Common myeloid progenitor, CD34-positive (primary cell): ENCODE measurements around the gene PCED1B.
"Not testable (repeated sequence)": the region's sequence is repeated elsewhere in the genome, so short reads cannot be mapped to it uniquely, and the experiment has no call there.

ENCODE experiments used
- CTCF ChIA-PET: fragments of 350-600 bp; sonication (Branson Sonifier 250); formaldehyde crosslinking; loops from one replicate; lab custom pipeline; 2021; ENCODE audit warnings: antibody characterized with exemption; lab: Charles Lee
- POLR2A ChIA-PET: fragments of 350-600 bp; sonication (Branson Sonifier 250); formaldehyde crosslinking; loops from one replicate; lab custom pipeline; 2021; ENCODE audit warnings: antibody characterized with exemption; lab: Charles Lee
- DNase-seq, 3 donors: peaks; one replicate each; pipeline versions ENCODE4 v3.0.0 to v3.0.0-alpha.2; 2013
- H3K27ac ChIP-seq, 2 experiments: 1 replicate in 1 of 2; 2 replicates in 1 of 2; pipeline ENCODE4 v1.7.0; 2013; ENCODE audit warnings: inconsistent platforms in 2 of 2, low read length in 2 of 2, mild to moderate bottlenecking in 2 of 2, low read depth in 1 of 2, moderate library complexity in 1 of 2; ENCODE audit not compliant: severe bottlenecking in 2 of 2, insufficient read depth in 1 of 2, poor library complexity in 1 of 2
- H3K27me3 ChIP-seq, 5 experiments: replicated peaks in 2 of 5; 1 replicate in 3 of 5; 2 replicates in 2 of 5; pipeline versions ENCODE4 v1.6.1 to v1.7.0; 2013; ENCODE audit warnings: low read length in 4 of 5, mild to moderate bottlenecking in 2 of 5, moderate library complexity in 2 of 5, inconsistent platforms in 1 of 5; ENCODE audit not compliant: insufficient read depth in 5 of 5, control insufficient read depth in 4 of 5
- H3K36me3 ChIP-seq, 4 experiments: 1 replicate in 2 of 4; 2 replicates in 2 of 4; pipeline versions ENCODE4 v1.6.1 to v1.7.0; 2013; ENCODE audit warnings: low read length in 3 of 4, control low read depth in 1 of 4, mild to moderate bottlenecking in 1 of 4; ENCODE audit not compliant: control insufficient read depth in 4 of 4, insufficient read depth in 4 of 4
- H3K4me1 ChIP-seq, 4 experiments: 1 replicate in 3 of 4; 2 replicates in 1 of 4; pipeline versions ENCODE4 v1.6.1 to v1.7.1; 2013; ENCODE audit warnings: low read length in 3 of 4, mild to moderate bottlenecking in 3 of 4, control low read depth in 1 of 4, inconsistent platforms in 1 of 4, moderate library complexity in 1 of 4; ENCODE audit not compliant: control insufficient read depth in 4 of 4, insufficient read depth in 4 of 4; ENCODE audit errors: control extremely low read depth in 1 of 4
- H3K4me3 ChIP-seq, 7 experiments: 1 replicate in 4 of 7; 2 replicates in 3 of 7; pipeline versions ENCODE4 v1.5.1 to v1.7.0; 2013; ENCODE audit warnings: mild to moderate bottlenecking in 7 of 7, low read length in 6 of 7, moderate library complexity in 6 of 7, inconsistent platforms in 2 of 7, low read depth in 2 of 7, control low read depth in 1 of 7; ENCODE audit not compliant: insufficient read depth in 4 of 7, control insufficient read depth in 1 of 7; ENCODE audit errors: extremely low read depth in 1 of 7
- H3K9me3 ChIP-seq, 5 experiments: 1 replicate in 4 of 5; 2 replicates in 1 of 5; pipeline versions ENCODE4 v1.6.1 to v1.7.1; 2013; ENCODE audit warnings: low read length in 4 of 5, mild to moderate bottlenecking in 2 of 5, inconsistent platforms in 1 of 5, low read depth in 1 of 5, moderate library complexity in 1 of 5; ENCODE audit not compliant: control insufficient read depth in 4 of 5, insufficient read depth in 2 of 5; ENCODE audit errors: control extremely low read depth in 1 of 5
- WGBS: methylation state at CpG from one replicate; pipeline ENCODE4 v1.1.5; 2013; ENCODE audit not compliant: insufficient coverage; 5-methylcytosine and 5-hydroxymethylcytosine counted together

PCED1B gene

DNA sequence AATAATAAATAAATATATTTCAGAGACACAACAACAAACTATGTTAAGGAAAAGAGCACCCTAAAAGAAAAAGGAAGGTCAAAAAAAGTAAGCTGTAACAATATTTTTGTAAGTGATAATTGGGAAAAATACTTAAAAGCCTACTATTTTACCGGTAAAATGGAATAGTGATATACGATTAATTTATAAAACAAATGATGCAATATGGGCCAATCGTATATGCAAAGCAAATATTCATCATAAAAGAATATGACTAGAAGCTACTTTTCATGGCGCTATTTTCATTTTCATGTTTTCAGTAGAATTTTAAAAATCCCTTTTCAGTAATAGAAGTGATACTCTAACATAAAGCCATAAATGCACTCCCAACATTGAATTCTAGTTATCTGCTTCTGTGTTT, 131.4 kb downstream of the PCED1B start:
- Histone ChIP-seq H3K27me3 (no peaks in the 10 kb centered on the region), H3K27ac (no peak overlapping the region), H3K4me1 (peaks cover 19 to 69% (median 37%) of the 10 kb centered on the region in 4 experiments), H3K36me3 (no peaks in the 10 kb centered on the region), H3K4me3 (no peak overlapping the region), H3K9me3 (no peaks in the 10 kb centered on the region)
- 100% methylated on average over 1 of the region's 4 CpGs for WGBS
- ChIA-PET POLR2A (no interaction called here), CTCF (no interaction called here)
- no peak for DNase-seq

DNA sequence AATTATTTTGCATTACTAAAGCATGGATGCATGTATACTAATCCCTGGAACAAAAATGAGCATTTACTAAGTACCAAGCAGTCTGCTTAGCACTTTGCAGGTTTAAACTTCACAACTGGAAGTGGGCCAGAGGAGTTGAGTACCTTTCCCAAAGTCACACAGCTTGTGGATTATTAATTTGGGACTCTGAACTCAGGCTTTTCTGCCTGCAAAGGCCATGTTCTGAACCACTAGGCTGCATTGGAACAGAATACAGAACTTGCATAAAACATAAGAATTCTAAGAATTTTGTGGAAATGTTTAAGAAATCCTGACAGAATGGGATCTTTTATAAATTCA, 133.2 kb downstream of the PCED1B start:
- no peak for DNase-seq
- Histone ChIP-seq H3K27ac (no peak overlapping the region), H3K27me3 (no peaks in the 10 kb centered on the region), H3K4me1 (peaks cover 12 to 69% (median 30%) of the 10 kb centered on the region in 4 experiments), H3K36me3 (no peaks in the 10 kb centered on the region), H3K9me3 (no peaks in the 10 kb centered on the region), H3K4me3 (no peak overlapping the region)
- POLR2A ChIA-PET, result no interaction called here
- CTCF ChIA-PET, result interaction anchor here (1.0 to 1.5 kb wide), 2 partner anchors 11 to 180 kb away, joined by 3 to 5 read pairs; no protein-coding TSS in a partner anchor

DNA sequence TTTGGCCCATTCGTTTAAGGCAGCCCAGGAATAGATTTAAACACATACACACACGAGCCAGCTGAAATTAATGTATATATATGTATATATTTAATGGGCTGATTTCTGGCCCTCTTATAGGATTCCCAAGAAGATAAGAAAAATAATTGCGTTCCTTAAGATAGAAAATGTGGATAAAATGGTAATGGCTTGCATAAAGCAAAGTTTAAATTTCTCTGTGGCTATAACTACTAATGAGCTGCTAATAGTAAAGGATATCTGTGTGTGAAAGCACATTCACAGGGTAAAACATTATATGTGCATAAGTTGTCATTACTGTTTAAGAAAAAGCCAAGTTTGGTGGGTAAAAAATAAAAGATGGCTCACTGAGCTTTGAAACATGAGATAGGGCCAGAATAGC, 134.0 kb downstream of the PCED1B start:
- Histone ChIP-seq H3K9me3 (no peaks in the 10 kb centered on the region), H3K4me1 (peaks cover 6 to 69% (median 23%) of the 10 kb centered on the region in 4 experiments), H3K27ac (no peak overlapping the region), H3K36me3 (no peaks in the 10 kb centered on the region), H3K4me3 (no peak overlapping the region), H3K27me3 (no peaks in the 10 kb centered on the region)
- ChIA-PET CTCF (interaction anchor here (0.5 to 1.0 kb wide), 3 partner anchors 11 to 94 kb away, joined by 3 read pairs; no protein-coding TSS in a partner anchor), POLR2A (no interaction called here)
- 83% methylated on average over 1 of the region's 3 CpGs for WGBS
- no peak for DNase-seq

DNA sequence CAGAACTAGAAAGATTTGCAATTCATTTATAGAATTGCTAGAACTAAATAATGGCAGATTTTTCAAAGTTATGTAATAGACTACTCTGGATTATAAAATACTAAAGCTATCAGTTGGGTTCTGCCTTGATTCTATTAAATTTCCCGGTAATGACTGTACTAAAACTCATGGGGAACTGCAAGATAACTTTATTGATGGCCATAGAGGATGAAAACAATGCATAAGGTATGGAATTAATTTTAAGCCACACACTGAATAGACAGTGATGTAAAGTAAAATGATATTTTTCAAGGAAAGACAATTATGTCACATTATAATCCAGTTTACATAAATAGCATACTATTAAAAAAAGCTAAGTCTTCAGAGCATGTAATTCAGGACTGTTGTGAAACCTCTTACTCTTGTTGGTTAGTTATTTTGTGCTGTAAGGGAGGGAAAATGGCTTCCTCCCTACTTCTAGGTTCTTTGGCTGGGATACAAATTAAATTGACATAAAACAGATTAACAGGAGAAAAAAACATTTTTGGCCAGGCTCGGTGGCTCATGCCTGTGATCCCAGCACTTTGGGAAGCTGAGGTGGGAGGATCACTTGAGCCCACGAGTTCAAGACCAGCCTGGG, 134.7 kb downstream of the PCED1B start:
- Histone ChIP-seq H3K27ac (peak overlapping the region in 1 of 2 experiments; percentile 25), H3K9me3 (no peaks in the 10 kb centered on the region), H3K36me3 (no peaks in the 10 kb centered on the region), H3K27me3 (no peaks in the 10 kb centered on the region), H3K4me1 (peaks cover 2 to 62% (median 18%) of the 10 kb centered on the region in 4 experiments), H3K4me3 (no peak overlapping the region)
- DNase-seq, result no peak
- CTCF ChIA-PET, result interaction anchor here (0.8 to 1.0 kb wide), 2 partner anchors 12 to 93 kb away, joined by 3 read pairs; no protein-coding TSS in a partner anchor
- WGBS, result 80% methylated on average over 1 of the region's 3 CpGs
- POLR2A ChIA-PET, result no interaction called here

DNA sequence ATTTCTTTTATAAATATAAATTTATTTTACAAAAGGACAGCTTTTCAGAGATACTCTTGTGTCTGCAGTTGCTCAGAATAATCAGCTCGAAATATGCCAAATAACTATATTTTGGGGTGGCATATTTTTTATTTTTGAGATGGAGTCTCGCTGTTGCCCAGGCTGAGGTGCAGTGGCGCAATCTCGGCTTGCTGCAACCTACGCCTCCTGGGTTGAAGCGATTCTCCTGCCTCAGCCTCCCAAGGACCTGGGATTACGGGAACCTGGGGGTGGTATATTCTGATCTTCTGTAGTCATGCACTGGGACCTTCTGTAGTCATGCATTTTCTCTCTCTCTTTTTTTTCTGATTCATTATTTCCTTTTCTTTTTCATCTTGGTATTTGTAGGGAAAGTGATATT, 135.3 kb downstream of the PCED1B start:
- ChIA-PET POLR2A (no interaction called here), CTCF (interaction anchor here (1.5 kb wide), 1 partner anchor 183 kb away, joined by 3 read pairs; no protein-coding TSS in a partner anchor)
- peaks cover 2 to 56% (median 15%) of the 10 kb centered on the region in 4 experiments for H3K4me1 ChIP-seq
- no peaks in the 10 kb centered on the region for H3K27me3 ChIP-seq
- no peak overlapping the region for H3K4me3 ChIP-seq
- 100% methylated on average over 5 of the region's 7 CpGs for WGBS
- DNase-seq, result no peak
- no peaks in the 10 kb centered on the region for H3K36me3 ChIP-seq
- H3K9me3 ChIP-seq, result no peaks in the 10 kb centered on the region
- H3K27ac ChIP-seq, result peak overlapping the region in 1 of 2 experiments; percentile 25

DNA sequence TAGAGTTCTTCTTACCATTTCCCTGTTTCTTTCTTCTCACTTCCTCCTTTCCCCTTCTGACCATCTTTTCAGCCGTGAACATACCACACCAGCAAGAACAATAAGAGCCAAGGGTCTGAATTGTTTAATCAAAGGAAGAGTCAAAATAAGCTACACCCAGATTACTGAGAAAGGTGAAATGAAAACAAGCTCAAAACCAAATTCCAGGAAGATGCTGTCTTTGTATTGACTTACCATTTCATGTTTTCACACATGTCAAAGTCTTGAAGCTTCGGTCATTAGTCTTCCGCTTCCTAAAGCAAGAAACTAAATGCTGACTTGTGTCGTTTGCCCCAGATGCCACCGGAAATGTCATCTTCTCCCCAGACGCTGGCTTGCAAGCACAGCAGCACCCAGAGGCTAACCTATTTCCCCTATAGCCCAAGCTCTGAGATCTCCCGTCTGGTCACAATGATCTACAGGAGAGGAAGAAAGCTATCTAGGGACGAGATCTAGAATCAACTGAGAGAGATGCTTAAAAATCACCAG, 136.8 kb downstream of the PCED1B start:
- peaks cover 2 to 55% (median 14%) of the 10 kb centered on the region in 4 experiments for H3K4me1 ChIP-seq
- H3K27me3 ChIP-seq, result no peaks in the 10 kb centered on the region
- no peaks in the 10 kb centered on the region for H3K9me3 ChIP-seq
- ChIA-PET CTCF (interaction anchor here (0.6 to 1.5 kb wide), 6 partner anchors 9 to 188 kb away, joined by 3 to 4 read pairs (median 3); no protein-coding TSS in a partner anchor), POLR2A (interaction anchor here (1.2 kb wide), 2 partner anchors 9 to 60 kb away, joined by 3 to 6 read pairs; no protein-coding TSS in a partner anchor)
- no peak overlapping the region for H3K27ac ChIP-seq
- WGBS, result 3% methylated on average over 5 of the region's 8 CpGs
- no peaks in the 10 kb centered on the region for H3K36me3 ChIP-seq
- peak; percentile 47 to 82 (median 66) for DNase-seq
- H3K4me3 ChIP-seq, result peak overlapping the region in 5 of 7 experiments; percentile 0 to 58 (median 22)

DNA sequence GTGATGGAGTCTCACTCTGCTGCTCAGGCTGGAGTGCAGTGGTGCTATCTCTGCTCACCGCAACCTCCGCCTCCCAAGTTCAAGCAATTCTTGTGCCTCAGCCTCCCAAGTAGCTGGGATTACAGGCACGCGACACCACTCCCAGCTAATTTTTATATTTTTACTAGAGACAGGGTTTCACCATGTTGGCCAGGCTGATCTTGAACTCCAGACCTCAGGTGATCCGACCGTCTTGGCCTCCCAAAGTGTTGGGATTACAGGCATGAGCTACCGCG, 138.1 kb downstream of the PCED1B start:
- POLR2A ChIA-PET, H3K27ac ChIP-seq, H3K36me3 ChIP-seq, H3K9me3 ChIP-seq, DNase-seq, H3K4me3 ChIP-seq, H3K27me3 ChIP-seq: not testable (repeated sequence)
- peaks cover 2 to 49% (median 14%) of the 10 kb centered on the region in 4 experiments for H3K4me1 ChIP-seq
- CTCF ChIA-PET, result interaction anchor here (0.6 to 2.6 kb wide), 3 partner anchors 10 to 89 kb away, joined by 3 to 8 read pairs (median 4); no protein-coding TSS in a partner anchor
- WGBS, result 100% methylated on average over 4 of the region's 8 CpGs
